HepG2 (cell line): Measurements from ENCODE around the gene LIPT2. TPM values are rescaled to one million over a fixed set of nuclear protein-coding genes. Genes with fewer than 3 reads are reported as not detected.

ENCODE experiments used
- ATAC-seq: fragments of 200-7000 bp; cut with Tn5 transposase; 3 replicates; pipeline ENCODE4 v1.9.1; 2020; ENCODE audit warnings: mild to moderate bottlenecking, moderate library complexity
- BruUV-seq: library from RNA; stranded (reverse); fragments of 400-500 nt; replicated peaks from 2 replicates; lab custom pipeline; 2021; lab: Mats Ljungman, UMichigan
- CTCF ChIA-PET: fragments of 300-600 bp; formaldehyde crosslinking; extraction: SDS; loops from one replicate; lab custom pipeline; 2021; ENCODE audit warnings: low total read pairs, inconsistent platforms, low intra/inter-chr PET ratio; lab: Yijun Ruan, JAX
- POLR2A ChIA-PET: fragments of 350-600 bp; sonication (Branson Sonifier 250); formaldehyde crosslinking; loops from one replicate; lab custom pipeline; 2020; ENCODE audit warnings: antibody characterized with exemption, inconsistent platforms; lab: Yijun Ruan, JAX
- DNase-seq: peaks from one replicate; pipeline ENCODE4 v3.0.0-alpha.2; 2015; ENCODE audit warnings: low spot score
- FAIRE-seq: peaks from 3 replicates; lab custom pipeline; 2011; peaks lifted over from hg19 to GRCh38; lab: Jason Lieb, UNC
- H2AFZ ChIP-seq: one replicate; pipeline ENCODE4 v1.6.1; 2011; ENCODE audit warnings: low read length, inconsistent platforms
- H3K27ac ChIP-seq: fragments of 300-600 bp; 3 replicates; pipeline ENCODE4 v1.8.0; 2011; ENCODE audit warnings: mixed run types, mild to moderate bottlenecking, mixed read lengths, low read length, inconsistent platforms; ENCODE audit not compliant: insufficient read depth; ENCODE audit errors: extremely low read length
- H3K27me3 ChIP-seq, 2 experiments: fragments of 200-600 bp in 1 of 2; 2 replicates in 1 of 2; 3 replicates in 1 of 2; pipeline versions ENCODE4 v1.6.0 to v1.8.0; 2011; ENCODE audit warnings: low read length in 2 of 2, mild to moderate bottlenecking in 2 of 2, moderate library complexity in 2 of 2, inconsistent platforms in 1 of 2; ENCODE audit not compliant: insufficient read depth in 2 of 2, control insufficient read depth in 1 of 2
- H3K36me3 ChIP-seq, 2 experiments: fragments of 200-600 bp in 1 of 2; replicated peaks in 1 of 2; 2 replicates in 1 of 2; 3 replicates in 1 of 2; pipeline versions ENCODE4 v1.5.1 to v1.8.0; 2011; ENCODE audit warnings: low read length in 2 of 2, inconsistent platforms in 1 of 2; ENCODE audit not compliant: insufficient read depth in 2 of 2, control insufficient read depth in 1 of 2
- H3K4me1 ChIP-seq: 2 replicates; pipeline ENCODE4 v1.5.1; 2012; ENCODE audit warnings: low read length, inconsistent platforms; ENCODE audit not compliant: insufficient read depth
- H3K4me2 ChIP-seq: 2 replicates; pipeline ENCODE4 v1.6.0; 2011; ENCODE audit warnings: low read depth, low read length, inconsistent platforms
- H3K4me3 ChIP-seq, 3 experiments: fragments of 200-600 bp in 1 of 3; sonication (generic), shearing (Covaris generic) in 1 of 3; replicated peaks in 1 of 3; 2 replicates each; pipeline ENCODE4 v1.5.1; 2011 to 2016; ENCODE audit warnings: low read length in 3 of 3, inconsistent platforms in 2 of 3, low read depth in 2 of 3, mild to moderate bottlenecking in 2 of 3, control low read depth in 1 of 3, mixed read lengths in 1 of 3; ENCODE audit not compliant: insufficient read depth in 1 of 3
- H3K79me2 ChIP-seq: one replicate; pipeline ENCODE4 v1.6.1; 2011; ENCODE audit warnings: low read length, inconsistent platforms; ENCODE audit not compliant: insufficient read depth
- H3K9ac ChIP-seq: 2 replicates; pipeline ENCODE4 v1.6.0; 2011; ENCODE audit warnings: mild to moderate bottlenecking, low read depth, low read length, inconsistent platforms; ENCODE audit not compliant: insufficient read depth
- H3K9me3 ChIP-seq: 2 replicates; pipeline ENCODE4 v1.5.1; 2012; ENCODE audit warnings: mild to moderate bottlenecking, low read length
- H4K20me1 ChIP-seq: 2 replicates; pipeline ENCODE4 v1.6.0; 2011; ENCODE audit warnings: inconsistent platforms, mild to moderate bottlenecking, low read length, moderate library complexity; ENCODE audit not compliant: insufficient read depth
- BRCA1 ChIP-seq: sonication (generic); formaldehyde crosslinking; IDR thresholded peaks from 2 replicates; pipeline ENCODE4 v1.4.0; 2020; ENCODE audit warnings: missing genetic modification reagents
- CHD4 ChIP-seq: fragments of 200-600 bp; sonication (generic); IDR thresholded peaks from 2 replicates; pipeline ENCODE4 v1.7.0; 2017; ENCODE audit warnings: mild to moderate bottlenecking, low read length, borderline replicate concordance
- ETS1 ChIP-seq: sonication (generic); formaldehyde crosslinking; IDR thresholded peaks from 2 replicates; pipeline ENCODE4 v1.4.0; 2020; ENCODE audit warnings: missing genetic modification reagents
- GABPA ChIP-seq, 2 experiments: IDR thresholded peaks; 2 replicates each; pipeline ENCODE4 v1.6.1; 2011 to 2016; ENCODE audit warnings: low read depth in 2 of 2, low read length in 1 of 2, missing biosample characterization in 1 of 2, missing genetic modification characterization in 1 of 2
- KDM6A ChIP-seq: IDR thresholded peaks from 2 replicates; pipeline ENCODE4 v1.6.1; 2016; ENCODE audit warnings: low read depth
- NFE2L1 ChIP-seq: sonication (generic); formaldehyde crosslinking; IDR thresholded peaks from 2 replicates; pipeline ENCODE4 v1.4.0; 2020; ENCODE audit warnings: missing genetic modification reagents, mild to moderate bottlenecking, borderline replicate concordance
- NFYB ChIP-seq: sonication (generic); formaldehyde crosslinking; IDR thresholded peaks from 2 replicates; pipeline ENCODE4 v1.4.0; 2020; ENCODE audit warnings: missing genetic modification reagents
- POLR2A ChIP-seq, 2 experiments: IDR thresholded peaks; 2 replicates each; pipeline ENCODE4 v1.6.1; 2011; ENCODE audit warnings: low read depth in 2 of 2, low read length in 2 of 2, mild to moderate bottlenecking in 1 of 2, moderate library complexity in 1 of 2; ENCODE audit not compliant: insufficient read depth in 1 of 2
- REST ChIP-seq, 2 experiments: IDR thresholded peaks; 2 replicates each; pipeline ENCODE4 v1.6.1; 2011 to 2012; ENCODE audit warnings: low read length in 2 of 2, borderline replicate concordance in 1 of 2, low read depth in 1 of 2, mild to moderate bottlenecking in 1 of 2, moderate library complexity in 1 of 2
- SIX4 ChIP-seq: sonication (generic); formaldehyde crosslinking; IDR thresholded peaks from 2 replicates; pipeline ENCODE4 v1.4.0; 2020; ENCODE audit warnings: missing genetic modification reagents
- ZNF12 ChIP-seq: sonication (generic); formaldehyde crosslinking; IDR thresholded peaks from 2 replicates; pipeline ENCODE4 v1.5.0; 2020; ENCODE audit warnings: missing genetic modification reagents
- ZNF251 ChIP-seq: sonication (generic); formaldehyde crosslinking; IDR thresholded peaks from 2 replicates; pipeline ENCODE4 v1.9.0; 2021; ENCODE audit warnings: mild to moderate bottlenecking, missing genetic modification reagents
- ZNF264 ChIP-seq: sonication (generic); formaldehyde crosslinking; IDR thresholded peaks from 2 replicates; pipeline ENCODE4 v1.4.0; 2020; ENCODE audit warnings: missing genetic modification reagents
- ZNF282 ChIP-seq: fragments of 450-650 bp; IDR thresholded peaks from 2 replicates; pipeline ENCODE4 v1.6.1; 2018; ENCODE audit not compliant: partially characterized antibody
- ZNF317 ChIP-seq: sonication (generic); formaldehyde crosslinking; IDR thresholded peaks from 2 replicates; pipeline ENCODE4 v1.5.0; 2020; ENCODE audit warnings: mild to moderate bottlenecking, missing genetic modification reagents
- ZNF598 ChIP-seq: sonication (generic); formaldehyde crosslinking; IDR thresholded peaks from 2 replicates; pipeline ENCODE4 v1.5.1; 2020; ENCODE audit warnings: mild to moderate bottlenecking, missing genetic modification reagents, borderline replicate concordance
- ZNF670 ChIP-seq: sonication (generic); formaldehyde crosslinking; IDR thresholded peaks from 2 replicates; pipeline ENCODE4 v1.8.0; 2022; ENCODE audit warnings: mild to moderate bottlenecking, missing genetic modification reagents, borderline replicate concordance
- ZSCAN20 ChIP-seq: sonication (generic); formaldehyde crosslinking; IDR thresholded peaks from 2 replicates; pipeline ENCODE4 v1.4.0; 2020; ENCODE audit warnings: missing genetic modification reagents, mild to moderate bottlenecking, borderline replicate concordance
- WGBS: methylation state at CpG from one replicate; pipeline ENCODE4 v1.1.6; 2017; ENCODE audit warnings: low lambda C conversion rate; 5-methylcytosine and 5-hydroxymethylcytosine counted together
- in situ Hi-C: cut with HindIII; loops from 2 replicates; pipeline ENCODE4 v1.10.0; 2017; ENCODE audit warnings: low pct_unique_long_range_greater_than_20kb; ENCODE audit not compliant: extremely low pct_ligation_motif_present
- intact Hi-C: fragments of 100-400 bp; cut with micrococcal nuclease; formaldehyde crosslinking; loops from one replicate; pipeline ENCODE4 v1.10.0; 2022; ENCODE audit not compliant: unreplicated experiment
- polyA plus RNA-seq, 8 experiments: library from polyadenylated mRNA; depleted of rRNA in 3 of 8; stranded (reverse) in 7 of 8; unstranded in 1 of 8; fragments of >200 nt; fragmentation: Illumina TruSeq in 4 of 8; extraction: Trizol in 4 of 8; gene quantifications; 2 replicates each; pipeline versions ENCODE4 v1.2.1 to v1.2.3, GENCODE V29; 2011 to 2016; ENCODE audit warnings: low read depth in 4 of 8, missing spikeins in 1 of 8, mixed read lengths in 1 of 8; ENCODE audit not compliant: insufficient read depth in 1 of 8
- total RNA-seq, 5 experiments: library from RNA; depleted of rRNA; stranded (reverse); fragments of >200 nt; fragmentation: Illumina TruSeq; extraction: Trizol; gene quantifications; 2 replicates each; pipeline ENCODE4 v1.2.3, GENCODE V29; 2016; ENCODE audit warnings: low read depth in 1 of 5
- TF ChIP-seq, protein P1 (sequence below): sonication (generic); formaldehyde crosslinking; IDR thresholded peaks from 2 replicates; pipeline ENCODE4 v1.5.1; 2020; ENCODE audit warnings: mild to moderate bottlenecking, missing genetic modification reagents, borderline replicate concordance

LIPT2 gene
- total and polyA plus RNA-seq, 2 of the 13 experiments (the other 11 are each of a cell fraction or from before 2014, with no cell fraction given): 3.0 to 5.6 TPM

- Histone ChIP-seq H3K4me1 (peaks cover 17% of the 10 kb centered on the region), H2AFZ (no peak overlapping the region), H3K27ac (no peak overlapping the region), H3K9me3 (no peaks in the 10 kb centered on the region), H3K9ac (no peak overlapping the region), H3K36me3 (no peaks in the 10 kb centered on the region)
- POLR2A ChIA-PET: no interaction called here
- no peak for FAIRE-seq
- no peak for DNase-seq
- ATAC-seq: no peak
- in situ Hi-C loops: loop anchor here (10.0 kb wide), 1 partner anchor 203 kb away; no protein-coding TSS in a partner anchor
- TF ChIP-seq POLR2A (IDR thresholded peaks at IDR 0.05; ENCODE audit: insufficient read depth in 1 of 2, low read depth in 2 of 2, low read length in 2 of 2) (no peak), ZNF264 (CRISPR knock-in tag) (no peak), ETS1 (CRISPR knock-in tag) (no peak), KDM6A (CRISPR knock-in tag) (no peak), ZNF317 (CRISPR knock-in tag) (no peak), NFYB (no peak), ZNF670 (no peak), NFE2L1 (CRISPR knock-in tag) (no peak), ZNF598 (CRISPR knock-in tag) (no peak), ZNF282 (no peak), SIX4 (CRISPR knock-in tag) (no peak), BRCA1 (CRISPR knock-in tag) (no peak), GABPA (IDR thresholded peaks at IDR 0.05; ENCODE audit: low read depth, low read length) (no peak), GABPA (CRISPR knock-in tag; IDR thresholded peaks at IDR 0.05; ENCODE audit: low read depth) (no peak), CHD4 (no peak), ZNF251 (no peak), ZSCAN20 (CRISPR knock-in tag) (no peak), ZNF12 (CRISPR knock-in tag) (no peak), REST (IDR thresholded peaks at IDR 0.05; ENCODE audit: borderline replicate concordance in 1 of 2, low read depth in 1 of 2, low read length in 2 of 2) (no peak)
- TF ChIP-seq, protein P1, sequence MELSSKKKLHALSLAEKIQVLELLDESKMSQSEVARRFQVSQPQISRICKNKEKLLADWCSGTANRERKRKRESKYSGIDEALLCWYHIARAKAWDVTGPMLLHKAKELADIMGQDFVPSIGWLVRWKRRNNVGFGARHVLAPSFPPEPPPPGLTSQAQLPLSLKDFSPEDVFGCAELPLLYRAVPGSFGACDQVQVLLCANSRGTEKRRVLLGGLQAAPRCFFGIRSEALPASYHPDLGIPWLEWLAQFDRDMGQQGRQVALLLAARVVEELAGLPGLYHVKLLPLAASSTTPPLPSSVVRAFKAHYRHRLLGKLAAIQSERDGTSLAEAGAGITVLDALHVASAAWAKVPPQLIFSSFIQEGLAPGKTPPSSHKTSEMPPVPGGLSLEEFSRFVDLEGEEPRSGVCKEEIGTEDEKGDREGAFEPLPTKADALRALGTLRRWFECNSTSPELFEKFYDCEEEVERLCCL (CRISPR knock-in tag): no peak
- TF ChIP-seq, all 625 proteins: peak for 0
- no TSS peak for BruUV-seq
- Histone ChIP-seq H4K20me1 (no peaks in the 10 kb centered on the region), H3K4me2 (no peak overlapping the region), H3K79me2 (no peaks in the 10 kb centered on the region), H3K4me3 (no peak overlapping the region), H3K27me3 (no peaks in the 10 kb centered on the region)
- 72% methylated on average over 6 of the region's 6 CpGs for WGBS
- CTCF ChIA-PET: no interaction called here
- intact Hi-C loops: no loop called here
Measured at GRCh38 chr11:74457356-74457755, 36.2 kb downstream of the LIPT2 start.
